Neural progenitor cell (in vitro differentiated cells): ENCODE data around the gene TRPM1.

Experiments used
- EZH2 ChIP-seq: fragments of 200-600 bp; sonication (generic); IDR thresholded peaks from 2 replicates; pipeline ENCODE4 v1.6.1; 2017; ENCODE audit warnings: antibody characterized with exemption, mild to moderate bottlenecking, moderate library complexity
- EZH2phosphoT487 ChIP-seq: fragments of 200-600 bp; sonication (generic); IDR thresholded peaks from 2 replicates; pipeline ENCODE4 v1.6.1; 2017; ENCODE audit warnings: antibody characterized with exemption
- TF ChIP-seq, protein P1 (sequence below): fragments of 200-600 bp; sonication (generic); IDR thresholded peaks from 2 replicates; pipeline ENCODE4 v1.5.1; 2017; ENCODE audit warnings: antibody characterized with exemption, mild to moderate bottlenecking

DNA sequence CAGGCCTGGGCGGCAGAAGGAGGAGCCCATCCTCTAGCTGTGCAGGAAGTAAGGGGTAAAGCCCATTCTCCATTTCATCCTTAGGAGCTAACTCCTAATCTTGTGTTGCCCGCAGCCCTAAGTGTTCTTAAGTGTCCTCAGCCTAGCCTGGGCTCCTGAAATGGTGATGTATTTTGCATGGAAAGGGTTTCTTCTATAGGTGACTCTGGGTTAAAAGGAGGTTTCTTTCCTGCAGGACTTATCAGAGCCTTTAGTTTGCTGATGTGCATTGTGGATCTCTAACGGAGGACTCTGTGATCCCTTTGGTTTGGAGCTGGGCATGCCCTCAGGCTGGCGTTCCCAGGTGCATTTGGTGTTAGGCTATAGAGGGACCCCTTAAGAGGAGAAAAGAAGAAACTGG is 48.5 kb upstream of the TRPM1 start:
- TF ChIP-seq EZH2phosphoT487, result no peak
- TF ChIP-seq, protein P1, sequence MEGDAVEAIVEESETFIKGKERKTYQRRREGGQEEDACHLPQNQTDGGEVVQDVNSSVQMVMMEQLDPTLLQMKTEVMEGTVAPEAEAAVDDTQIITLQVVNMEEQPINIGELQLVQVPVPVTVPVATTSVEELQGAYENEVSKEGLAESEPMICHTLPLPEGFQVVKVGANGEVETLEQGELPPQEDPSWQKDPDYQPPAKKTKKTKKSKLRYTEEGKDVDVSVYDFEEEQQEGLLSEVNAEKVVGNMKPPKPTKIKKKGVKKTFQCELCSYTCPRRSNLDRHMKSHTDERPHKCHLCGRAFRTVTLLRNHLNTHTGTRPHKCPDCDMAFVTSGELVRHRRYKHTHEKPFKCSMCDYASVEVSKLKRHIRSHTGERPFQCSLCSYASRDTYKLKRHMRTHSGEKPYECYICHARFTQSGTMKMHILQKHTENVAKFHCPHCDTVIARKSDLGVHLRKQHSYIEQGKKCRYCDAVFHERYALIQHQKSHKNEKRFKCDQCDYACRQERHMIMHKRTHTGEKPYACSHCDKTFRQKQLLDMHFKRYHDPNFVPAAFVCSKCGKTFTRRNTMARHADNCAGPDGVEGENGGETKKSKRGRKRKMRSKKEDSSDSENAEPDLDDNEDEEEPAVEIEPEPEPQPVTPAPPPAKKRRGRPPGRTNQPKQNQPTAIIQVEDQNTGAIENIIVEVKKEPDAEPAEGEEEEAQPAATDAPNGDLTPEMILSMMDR, result no peak
- TF ChIP-seq EZH2, result no peak
